Measurements from ENCODE around the gene ANKRD13C.

Gene ANKRD13C

DNA sequence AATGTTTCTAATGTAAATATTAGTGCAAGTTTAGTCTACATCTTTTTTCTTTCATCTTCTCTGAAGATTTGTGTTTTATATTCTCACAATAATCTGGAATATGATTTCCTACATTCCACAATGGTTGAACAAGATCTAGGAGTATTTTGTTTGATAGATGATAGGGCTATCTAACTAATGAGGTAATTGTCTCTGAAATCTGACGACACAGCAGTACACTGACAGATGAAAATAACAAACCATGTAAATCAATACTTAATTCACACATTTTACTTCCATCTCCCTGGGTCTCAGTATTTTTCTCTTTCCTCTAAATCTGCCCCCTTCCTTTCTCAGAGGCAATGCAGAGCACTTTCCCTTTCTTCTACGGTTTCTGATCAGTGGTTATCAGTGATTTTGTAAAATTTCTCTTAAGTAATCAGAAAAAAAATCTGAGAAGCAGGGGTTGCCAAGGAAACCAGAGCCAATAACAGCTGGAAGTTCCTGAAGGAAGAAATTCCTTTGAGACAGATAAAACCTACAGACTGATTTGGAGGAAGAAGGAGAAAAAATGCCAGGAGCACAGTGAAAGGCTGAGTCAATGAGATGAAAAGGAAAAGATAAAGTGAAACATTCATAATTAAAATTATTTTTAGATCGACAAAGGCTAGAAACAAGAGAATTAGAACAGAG, 7.3 kb upstream of the ANKRD13C start:
- Histone ChIP-seq H3K27me3 (ENCODE audit: insufficient read depth, low read length) (no peaks in the 10 kb centered on the region), H3K4me2 (ENCODE audit: low read length) (no peak overlapping the region), H3K23ac (ENCODE audit: low read length) (no peak overlapping the region), H4K8ac (ENCODE audit: low read depth, low read length) (no peak overlapping the region), H3K4me1 (ENCODE audit: control insufficient read depth in 1 of 2, insufficient read depth in 2 of 2, low read length in 2 of 2) (peaks cover 0 to 2% of the 10 kb centered on the region in 2 experiments), H3K79me1 (ENCODE audit: low read length) (no peaks in the 10 kb centered on the region), H2BK5ac (ENCODE audit: low read depth, low read length, poor library complexity) (no peak overlapping the region), H2AFZ (ENCODE audit: insufficient read depth, low read length, poor library complexity) (no peak overlapping the region), H3K4ac (ENCODE audit: low read depth, low read length) (no peak overlapping the region), H3K79me2 (ENCODE audit: control insufficient read depth, insufficient read depth, low read length, poor library complexity) (no peaks in the 10 kb centered on the region), H3K9ac (ENCODE audit: low read length) (no peak overlapping the region), H3K14ac (ENCODE audit: low read length) (no peak overlapping the region), H4K91ac (ENCODE audit: low read depth, low read length) (no peak overlapping the region), H4K12ac (ENCODE audit: low read depth, low read length) (no peak overlapping the region), H3K36me3 (ENCODE audit: control insufficient read depth in 1 of 2, insufficient read depth in 2 of 2, low read length in 2 of 2) (no peaks in the 10 kb centered on the region), H2AK5ac (ENCODE audit: low read length) (no peak overlapping the region), H3K27ac (ENCODE audit: low read depth, low read length) (no peak overlapping the region), H3K18ac (ENCODE audit: low read length) (no peak overlapping the region), H3K9me3 (ENCODE audit: insufficient read depth, low read depth, low read length) (no peaks in the 10 kb centered on the region), H2BK12ac (ENCODE audit: low read length) (no peak overlapping the region), H3K4me3 (ENCODE audit: low read depth, low read length) (no peak overlapping the region), H2BK120ac (ENCODE audit: insufficient read depth, low read length, poor library complexity) (no peak overlapping the region)
- DNase-seq: peak; percentile 57 to 85
- no CpG with 5 or more reads among the region's 3 CpGs for WGBS (ENCODE audit: extremely low coverage, insufficient coverage, insufficient read length)

DNA sequence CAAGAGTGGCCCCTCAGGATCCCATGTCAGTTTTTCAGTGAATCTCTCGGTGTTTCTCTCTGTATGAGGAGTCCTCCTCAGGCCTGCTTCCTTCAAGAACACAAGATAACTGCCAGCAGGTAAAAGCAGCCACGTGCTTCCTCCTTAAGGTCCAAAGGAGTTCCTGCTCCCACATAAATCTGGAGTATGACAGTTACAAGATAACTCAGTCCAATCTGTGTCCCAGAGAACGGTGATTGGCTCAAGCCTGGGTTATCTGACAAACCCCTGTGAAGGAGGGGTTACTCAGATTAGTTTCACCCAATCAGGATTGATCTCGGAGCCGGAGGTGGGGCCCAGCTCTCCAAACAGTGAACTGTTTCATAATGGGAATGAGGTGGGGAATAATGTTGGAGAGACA, 5.8 kb upstream of the ANKRD13C start:
- no peak overlapping the region for H3K4me2 ChIP-seq (ENCODE audit: low read length)
- no peak overlapping the region for H3K4me3 ChIP-seq (ENCODE audit: low read depth, low read length)
- no peak overlapping the region for H3K23ac ChIP-seq (ENCODE audit: low read length)
- no peaks in the 10 kb centered on the region for H3K79me1 ChIP-seq (ENCODE audit: low read length)
- no peaks in the 10 kb centered on the region for H3K36me3 ChIP-seq (ENCODE audit: control insufficient read depth in 1 of 2, insufficient read depth in 2 of 2, low read length in 2 of 2)
- H3K4me1 ChIP-seq (ENCODE audit: control insufficient read depth in 1 of 2, insufficient read depth in 2 of 2, low read length in 2 of 2): peaks cover 0 to 2% of the 10 kb centered on the region in 2 experiments
- H2AFZ ChIP-seq (ENCODE audit: insufficient read depth, low read length, poor library complexity): no peak overlapping the region
- no peak overlapping the region for H4K12ac ChIP-seq (ENCODE audit: low read depth, low read length)
- H3K27me3 ChIP-seq (ENCODE audit: insufficient read depth, low read length): no peaks in the 10 kb centered on the region
- no peak overlapping the region for H3K9ac ChIP-seq (ENCODE audit: low read length)
- DNase-seq: no peak
- no peak overlapping the region for H2BK120ac ChIP-seq (ENCODE audit: insufficient read depth, low read length, poor library complexity)
- H3K27ac ChIP-seq (ENCODE audit: low read depth, low read length): no peak overlapping the region
- no peak overlapping the region for H2BK12ac ChIP-seq (ENCODE audit: low read length)
- no peaks in the 10 kb centered on the region for H3K9me3 ChIP-seq (ENCODE audit: insufficient read depth, low read depth, low read length)
- H2AK5ac ChIP-seq (ENCODE audit: low read length): no peak overlapping the region
- H3K18ac ChIP-seq (ENCODE audit: low read length): no peak overlapping the region
- H3K14ac ChIP-seq (ENCODE audit: low read length): no peak overlapping the region
- H4K91ac ChIP-seq (ENCODE audit: low read depth, low read length): no peak overlapping the region
- H4K8ac ChIP-seq (ENCODE audit: low read depth, low read length): no peak overlapping the region
- no peak overlapping the region for H3K4ac ChIP-seq (ENCODE audit: low read depth, low read length)
- no peaks in the 10 kb centered on the region for H3K79me2 ChIP-seq (ENCODE audit: control insufficient read depth, insufficient read depth, low read length, poor library complexity)
- no CpG with 5 or more reads among the region's 5 CpGs for WGBS (ENCODE audit: extremely low coverage, insufficient coverage, insufficient read length)
- no peak overlapping the region for H2BK5ac ChIP-seq (ENCODE audit: low read depth, low read length, poor library complexity)

DNA sequence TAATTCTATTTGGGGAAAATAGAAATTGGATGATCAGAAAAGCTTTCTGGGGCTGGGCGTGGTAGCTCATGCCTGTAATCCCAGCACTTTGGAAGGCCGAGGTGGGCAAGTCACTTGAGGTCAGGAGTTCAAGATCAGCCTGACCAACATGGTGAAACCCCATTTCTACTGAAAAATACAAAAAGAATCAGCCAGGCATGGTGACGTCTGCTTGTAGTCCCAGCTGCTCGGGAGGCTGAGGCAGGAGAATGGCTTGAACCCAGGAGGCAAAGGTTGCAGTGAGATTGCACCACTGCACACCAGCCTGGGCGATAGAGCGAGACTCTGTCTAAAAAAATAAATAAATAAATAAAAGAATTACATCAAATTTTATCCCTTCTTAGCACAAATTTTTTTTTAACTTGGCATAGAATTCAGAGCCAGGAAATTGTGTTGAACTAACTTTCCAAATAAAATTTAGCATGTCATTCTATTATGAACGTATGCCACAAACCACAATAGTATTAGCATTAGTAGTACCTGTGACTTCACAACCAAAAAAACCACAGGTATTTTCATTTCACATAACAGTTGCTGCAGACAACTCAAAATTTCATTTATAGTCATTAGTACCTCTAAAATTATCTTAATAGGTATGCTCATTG, 4.5 kb upstream of the ANKRD13C start:
- H3K4me3 ChIP-seq (ENCODE audit: low read depth, low read length): no peak overlapping the region
- H3K27ac ChIP-seq (ENCODE audit: low read depth, low read length): no peak overlapping the region
- H4K8ac ChIP-seq (ENCODE audit: low read depth, low read length): no peak overlapping the region
- no CpG with 5 or more reads among the region's 7 CpGs for WGBS (ENCODE audit: extremely low coverage, insufficient coverage, insufficient read length)
- no peak overlapping the region for H3K18ac ChIP-seq (ENCODE audit: low read length)
- no peaks in the 10 kb centered on the region for H3K27me3 ChIP-seq (ENCODE audit: insufficient read depth, low read length)
- H3K23ac ChIP-seq (ENCODE audit: low read length): no peak overlapping the region
- no peaks in the 10 kb centered on the region for H3K36me3 ChIP-seq (ENCODE audit: control insufficient read depth in 1 of 2, insufficient read depth in 2 of 2, low read length in 2 of 2)
- H4K12ac ChIP-seq (ENCODE audit: low read depth, low read length): no peak overlapping the region
- H3K79me2 ChIP-seq (ENCODE audit: control insufficient read depth, insufficient read depth, low read length, poor library complexity): peaks cover 5% of the 10 kb centered on the region
- H4K91ac ChIP-seq (ENCODE audit: low read depth, low read length): no peak overlapping the region
- H2BK12ac ChIP-seq (ENCODE audit: low read length): no peak overlapping the region
- peaks cover 0 to 2% of the 10 kb centered on the region in 2 experiments for H3K4me1 ChIP-seq (ENCODE audit: control insufficient read depth in 1 of 2, insufficient read depth in 2 of 2, low read length in 2 of 2)
- H3K4ac ChIP-seq (ENCODE audit: low read depth, low read length): no peak overlapping the region
- no peak overlapping the region for H2BK5ac ChIP-seq (ENCODE audit: low read depth, low read length, poor library complexity)
- no peak for DNase-seq
- H3K14ac ChIP-seq (ENCODE audit: low read length): no peak overlapping the region
- no peaks in the 10 kb centered on the region for H3K9me3 ChIP-seq (ENCODE audit: insufficient read depth, low read depth, low read length)
- H3K4me2 ChIP-seq (ENCODE audit: low read length): no peak overlapping the region
- H2BK120ac ChIP-seq (ENCODE audit: insufficient read depth, low read length, poor library complexity): no peak overlapping the region
- no peak overlapping the region for H2AK5ac ChIP-seq (ENCODE audit: low read length)
- H2AFZ ChIP-seq (ENCODE audit: insufficient read depth, low read length, poor library complexity): no peak overlapping the region
- H3K9ac ChIP-seq (ENCODE audit: low read length): no peak overlapping the region
- peaks cover 9% of the 10 kb centered on the region for H3K79me1 ChIP-seq (ENCODE audit: low read length)

DNA sequence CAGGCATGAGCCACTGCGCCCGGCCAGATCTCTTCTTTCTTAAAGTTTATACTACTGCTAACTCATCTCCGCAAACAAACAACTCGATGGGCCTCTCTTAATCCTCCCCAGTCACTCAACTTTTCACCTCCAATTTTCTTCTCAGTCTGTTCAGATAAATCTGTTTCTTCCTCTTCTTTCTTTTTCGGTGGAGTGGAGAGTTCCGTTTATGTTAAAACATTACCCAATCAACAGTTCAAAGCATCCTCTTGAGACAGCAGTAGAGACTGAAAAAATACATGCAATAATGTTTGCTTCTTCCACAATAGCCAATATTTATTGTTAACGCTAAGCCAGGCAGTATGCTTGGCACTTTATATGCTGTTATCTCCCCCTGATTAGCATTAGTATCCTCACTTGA, 1.4 kb upstream of the ANKRD13C start:
- H3K36me3 ChIP-seq (ENCODE audit: control insufficient read depth in 1 of 2, insufficient read depth in 2 of 2, low read length in 2 of 2): peaks cover under 1 to 3% of the 10 kb centered on the region in 2 experiments
- no peak overlapping the region for H3K9ac ChIP-seq (ENCODE audit: low read length)
- H3K4me2 ChIP-seq (ENCODE audit: low read length): no peak overlapping the region
- no peak overlapping the region for H3K4ac ChIP-seq (ENCODE audit: low read depth, low read length)
- H4K8ac ChIP-seq (ENCODE audit: low read depth, low read length): no peak overlapping the region
- H4K91ac ChIP-seq (ENCODE audit: low read depth, low read length): no peak overlapping the region
- H2AFZ ChIP-seq (ENCODE audit: insufficient read depth, low read length, poor library complexity): no peak overlapping the region
- H3K9me3 ChIP-seq (ENCODE audit: insufficient read depth, low read depth, low read length): no peaks in the 10 kb centered on the region
- no peak overlapping the region for H3K14ac ChIP-seq (ENCODE audit: low read length)
- H2AK5ac ChIP-seq (ENCODE audit: low read length): no peak overlapping the region
- H2BK120ac ChIP-seq (ENCODE audit: insufficient read depth, low read length, poor library complexity): no peak overlapping the region
- no peak overlapping the region for H3K4me3 ChIP-seq (ENCODE audit: low read depth, low read length)
- no peak overlapping the region for H4K12ac ChIP-seq (ENCODE audit: low read depth, low read length)
- peaks cover 12% of the 10 kb centered on the region for H3K79me1 ChIP-seq (ENCODE audit: low read length)
- H3K27ac ChIP-seq (ENCODE audit: low read depth, low read length): no peak overlapping the region
- H3K4me1 ChIP-seq (ENCODE audit: control insufficient read depth in 1 of 2, insufficient read depth in 2 of 2, low read length in 2 of 2): no peaks in the 10 kb centered on the region
- no peak overlapping the region for H3K18ac ChIP-seq (ENCODE audit: low read length)
- DNase-seq: no peak
- no peak overlapping the region for H3K23ac ChIP-seq (ENCODE audit: low read length)
- H2BK12ac ChIP-seq (ENCODE audit: low read length): no peak overlapping the region
- no peaks in the 10 kb centered on the region for H3K27me3 ChIP-seq (ENCODE audit: insufficient read depth, low read length)
- WGBS (ENCODE audit: extremely low coverage, insufficient coverage, insufficient read length): no CpG with 5 or more reads among the region's 7 CpGs
- no peak overlapping the region for H2BK5ac ChIP-seq (ENCODE audit: low read depth, low read length, poor library complexity)
- peaks cover 12% of the 10 kb centered on the region for H3K79me2 ChIP-seq (ENCODE audit: control insufficient read depth, insufficient read depth, low read length, poor library complexity)

Measured in trophoblast cell (in vitro differentiated cells and primary cell).